GM13976 (cell line): ENCODE measurements around the gene CTNNAL1.
A peak's percentile ranks its signal among the peaks of the same experiment; 100 is the strongest.

Experiments used
- DNase-seq: peaks from one replicate; pipeline ENCODE4 v3.0.0; 2012; ENCODE audit warnings: low spot score
- in situ Hi-C: fragments of 300-500 bp; cut with MboI; formaldehyde crosslinking; loops from one replicate; pipeline ENCODE4 v1.12.0; 2022; ENCODE audit warnings: low sequenced_read_pairs, mixed read lengths, inconsistent platforms; ENCODE audit not compliant: unreplicated experiment
- TF ChIP-seq, protein P1 (sequence below): IDR thresholded peaks from 2 replicates; pipeline ENCODE4 v1.5.1; 2012; ENCODE audit warnings: borderline replicate concordance, mild to moderate bottlenecking; ENCODE audit not compliant: insufficient read depth; ENCODE audit errors: extremely low read depth, missing control alignments, control extremely low read depth

CTNNAL1 gene

GRCh38 chr9:109012009-109012875, 1.1 kb downstream of the CTNNAL1 start:
- in situ Hi-C loops = no loop called here
- peak; percentile 47 for DNase-seq
- TF ChIP-seq, protein P1, sequence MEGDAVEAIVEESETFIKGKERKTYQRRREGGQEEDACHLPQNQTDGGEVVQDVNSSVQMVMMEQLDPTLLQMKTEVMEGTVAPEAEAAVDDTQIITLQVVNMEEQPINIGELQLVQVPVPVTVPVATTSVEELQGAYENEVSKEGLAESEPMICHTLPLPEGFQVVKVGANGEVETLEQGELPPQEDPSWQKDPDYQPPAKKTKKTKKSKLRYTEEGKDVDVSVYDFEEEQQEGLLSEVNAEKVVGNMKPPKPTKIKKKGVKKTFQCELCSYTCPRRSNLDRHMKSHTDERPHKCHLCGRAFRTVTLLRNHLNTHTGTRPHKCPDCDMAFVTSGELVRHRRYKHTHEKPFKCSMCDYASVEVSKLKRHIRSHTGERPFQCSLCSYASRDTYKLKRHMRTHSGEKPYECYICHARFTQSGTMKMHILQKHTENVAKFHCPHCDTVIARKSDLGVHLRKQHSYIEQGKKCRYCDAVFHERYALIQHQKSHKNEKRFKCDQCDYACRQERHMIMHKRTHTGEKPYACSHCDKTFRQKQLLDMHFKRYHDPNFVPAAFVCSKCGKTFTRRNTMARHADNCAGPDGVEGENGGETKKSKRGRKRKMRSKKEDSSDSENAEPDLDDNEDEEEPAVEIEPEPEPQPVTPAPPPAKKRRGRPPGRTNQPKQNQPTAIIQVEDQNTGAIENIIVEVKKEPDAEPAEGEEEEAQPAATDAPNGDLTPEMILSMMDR = no peak

DNA sequence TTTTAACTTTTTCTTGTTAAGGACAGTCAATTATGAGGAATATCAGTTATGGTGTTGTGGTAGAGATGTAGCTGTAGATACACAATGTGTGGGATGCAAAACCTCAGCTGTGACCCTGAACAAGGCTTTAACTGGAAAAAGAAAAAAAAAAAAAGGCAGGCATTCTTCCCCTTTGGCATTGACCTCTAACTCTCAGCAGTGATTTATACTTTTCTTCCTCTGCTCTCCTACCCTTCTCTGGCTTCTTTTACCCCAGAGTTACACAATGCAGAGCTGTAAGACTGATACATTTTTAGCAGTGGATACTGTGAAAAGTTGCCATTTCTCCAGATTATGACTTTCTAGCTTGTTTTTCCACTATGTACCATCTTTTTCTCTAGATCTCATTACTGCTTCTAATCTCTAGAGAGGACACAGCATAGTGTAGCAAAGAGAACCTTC, 2.0 kb downstream of the CTNNAL1 start:
- no peak for DNase-seq
- TF ChIP-seq, protein P1 = no peak
- in situ Hi-C loops = no loop called here

DNA sequence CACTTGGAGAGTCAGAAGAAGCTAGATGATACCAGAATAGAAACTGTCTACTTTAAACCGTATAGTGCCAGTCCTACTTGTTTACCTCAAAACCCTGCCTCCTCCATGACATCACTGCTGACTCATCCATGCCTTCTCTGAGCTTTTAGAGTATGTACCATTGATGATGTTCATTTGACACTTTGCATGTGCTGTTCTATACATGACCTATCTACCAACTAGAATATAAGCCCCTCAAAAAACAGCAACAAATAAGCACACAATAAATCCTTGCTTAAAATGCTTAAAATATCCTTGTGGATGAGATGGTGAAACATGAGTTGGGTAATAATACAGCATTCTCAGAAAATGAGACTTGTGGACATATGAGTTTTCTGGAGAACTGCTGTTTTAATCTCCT, 2.6 kb downstream of the CTNNAL1 start:
- in situ Hi-C loops = no loop called here

GRCh38 chr9:109005678-109006077, 7.6 kb downstream of the CTNNAL1 start:
- TF ChIP-seq, protein P1 = no peak
- in situ Hi-C loops = no loop called here

More for the DNA sequence above, 2.6 kb downstream of the CTNNAL1 start:
- TF ChIP-seq, protein P1 = no peak
- DNase-seq = peak; percentile 41

DNA sequence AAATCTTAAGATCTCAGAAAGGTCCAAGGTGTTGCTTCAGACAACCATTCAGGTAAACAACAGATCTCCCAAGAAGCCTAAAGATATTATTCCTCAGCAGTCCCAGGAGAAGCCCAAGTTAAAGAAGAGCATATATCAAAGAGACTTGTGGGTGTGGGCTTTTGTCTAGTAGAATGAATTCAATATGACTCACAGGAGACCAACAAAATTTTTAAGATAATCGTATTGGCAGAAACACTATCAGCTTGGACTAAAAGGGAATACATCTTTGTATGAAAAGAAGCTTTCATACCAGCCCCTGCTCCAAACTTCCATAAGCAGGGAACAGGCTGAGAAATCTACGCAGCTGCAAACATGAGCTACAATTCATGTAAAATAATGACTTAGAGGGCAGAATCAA, 10.2 kb downstream of the CTNNAL1 start:
- in situ Hi-C loops = no loop called here
- DNase-seq = no peak
- TF ChIP-seq, protein P1 = no peak

More at GRCh38 chr9:109005678-109006077, 7.6 kb downstream of the CTNNAL1 start:
- DNase-seq = no peak

DNA sequence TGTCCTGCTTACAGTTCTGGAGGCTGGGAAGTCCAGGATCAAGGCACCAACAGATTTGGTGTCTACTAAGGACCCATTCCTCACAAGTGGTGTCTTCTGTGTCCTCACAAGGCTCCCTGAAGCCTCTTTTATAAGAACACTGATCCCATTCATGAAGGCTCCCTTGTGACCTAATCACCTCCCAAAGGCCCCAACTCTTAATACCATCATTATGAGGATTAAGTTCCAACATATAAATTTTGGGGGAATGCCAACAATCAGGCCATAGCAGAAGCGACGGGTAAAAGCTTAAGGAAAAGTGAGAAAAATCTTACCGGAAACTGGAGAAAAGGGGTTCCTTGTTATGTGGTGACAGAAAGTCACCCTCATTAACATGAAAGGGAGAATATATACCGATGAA, 11.2 kb downstream of the CTNNAL1 start:
- DNase-seq = no peak
- TF ChIP-seq, protein P1 = no peak
- in situ Hi-C loops = no loop called here

- in situ Hi-C loops = no loop called here
- DNase-seq = no peak
- TF ChIP-seq, protein P1 = no peak
These were observed 12.0 kb downstream of the CTNNAL1 start for GRCh38 chr9:109001275-109001676.
